OCI-M2 (cell line): Measurements from ENCODE around the gene PRCD.

Experiments
- DNase-seq: peaks from one replicate; lab custom pipeline; 2025; ENCODE audit not compliant: unreplicated experiment; lab: John Stamatoyannopoulos, UW

The PRCD gene

DNA sequence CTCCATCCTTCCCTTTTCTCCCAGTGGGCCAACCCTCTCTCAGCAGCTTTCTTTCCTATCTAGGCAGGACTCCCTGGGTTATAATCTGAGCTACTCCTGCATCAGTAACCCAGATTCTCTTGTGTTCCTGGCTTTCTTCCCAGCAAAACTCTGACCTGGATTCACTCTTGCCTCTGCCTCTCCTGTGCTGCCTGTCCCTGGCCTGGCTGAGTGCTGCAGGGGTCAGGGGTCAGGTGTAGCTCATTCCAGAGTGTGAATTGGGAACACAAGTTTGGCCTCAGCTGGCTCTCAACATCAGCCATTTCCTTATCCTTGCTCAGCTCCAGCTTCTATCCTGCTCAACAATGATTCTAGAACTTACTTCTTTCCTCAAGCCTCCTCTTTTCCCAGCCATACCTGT lies 48.3 kb downstream of the PRCD start:
- no peak for DNase-seq

DNA sequence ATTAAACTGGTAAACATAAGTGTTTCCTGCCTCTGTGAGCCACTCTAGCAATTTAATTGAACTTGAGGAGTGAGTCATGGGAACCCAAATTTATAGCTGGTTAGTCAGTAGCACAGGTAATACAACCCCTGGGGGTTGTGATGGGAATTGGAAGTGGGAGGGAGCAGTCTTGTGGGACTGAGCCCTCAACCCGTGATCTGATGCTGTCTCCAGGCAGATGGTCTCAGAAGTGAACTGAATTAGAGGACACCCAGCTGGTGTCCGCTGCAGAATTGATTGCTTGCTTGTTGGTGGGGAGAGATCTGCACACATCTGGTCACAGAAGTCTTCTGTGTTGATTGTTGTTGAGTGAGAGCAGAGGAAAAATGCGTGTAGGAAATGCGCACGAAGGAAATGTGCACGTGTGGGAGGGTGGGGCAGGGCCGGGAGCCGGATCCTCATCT lies 53.6 kb downstream of the PRCD start:
- DNase-seq = no peak

DNA sequence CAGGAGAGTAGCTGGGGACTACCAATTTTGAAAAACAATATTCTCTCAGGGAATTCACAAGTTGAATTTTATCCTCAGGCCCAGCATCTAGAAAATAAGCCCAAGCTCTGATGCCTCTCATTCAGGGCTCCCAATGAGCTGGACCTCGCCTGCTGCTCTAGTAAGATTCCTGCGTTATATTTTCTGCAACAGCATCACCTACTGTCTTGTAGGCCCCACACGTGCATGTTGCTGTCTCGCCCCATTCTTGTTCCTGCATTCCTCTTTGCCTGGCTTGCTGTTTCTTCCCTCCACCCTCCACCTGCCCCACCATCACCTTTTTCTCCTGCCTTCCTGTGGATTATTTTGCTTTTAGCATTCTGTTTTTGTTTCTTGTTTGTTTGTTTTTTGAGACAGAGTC lies 54.1 kb downstream of the PRCD start:
- DNase-seq = no peak

DNA sequence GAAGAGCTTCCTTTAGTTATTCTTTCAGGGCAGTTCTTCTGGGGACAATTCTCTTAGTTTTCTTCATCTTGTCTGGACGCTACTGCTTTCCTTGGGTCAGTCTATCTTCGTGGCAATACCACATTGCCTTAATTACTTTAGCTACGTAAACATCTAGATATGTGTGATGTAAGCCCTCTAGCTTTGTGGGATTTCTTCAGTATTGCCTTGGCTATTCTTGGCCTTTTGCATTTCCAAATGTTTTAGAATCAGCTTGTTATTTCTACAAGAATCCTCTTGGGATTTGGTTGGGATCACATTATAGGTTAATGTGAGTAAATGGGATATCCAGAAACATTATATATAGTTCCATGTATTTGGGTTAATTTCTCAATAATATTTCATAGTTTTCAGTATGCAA lies 54.8 kb downstream of the PRCD start:
- no peak for DNase-seq
